HG03442 (cell line): ENCODE results near the gene GH2.

Experiments used
- ATAC-seq: cut with Tn5 transposase; IDR thresholded peaks from one replicate; pipeline ENCODE4 v1.9.1; 2021; ENCODE audit warnings: mild to moderate bottlenecking, moderate library complexity; ENCODE audit not compliant: unreplicated experiment

GH2 gene

DNA sequence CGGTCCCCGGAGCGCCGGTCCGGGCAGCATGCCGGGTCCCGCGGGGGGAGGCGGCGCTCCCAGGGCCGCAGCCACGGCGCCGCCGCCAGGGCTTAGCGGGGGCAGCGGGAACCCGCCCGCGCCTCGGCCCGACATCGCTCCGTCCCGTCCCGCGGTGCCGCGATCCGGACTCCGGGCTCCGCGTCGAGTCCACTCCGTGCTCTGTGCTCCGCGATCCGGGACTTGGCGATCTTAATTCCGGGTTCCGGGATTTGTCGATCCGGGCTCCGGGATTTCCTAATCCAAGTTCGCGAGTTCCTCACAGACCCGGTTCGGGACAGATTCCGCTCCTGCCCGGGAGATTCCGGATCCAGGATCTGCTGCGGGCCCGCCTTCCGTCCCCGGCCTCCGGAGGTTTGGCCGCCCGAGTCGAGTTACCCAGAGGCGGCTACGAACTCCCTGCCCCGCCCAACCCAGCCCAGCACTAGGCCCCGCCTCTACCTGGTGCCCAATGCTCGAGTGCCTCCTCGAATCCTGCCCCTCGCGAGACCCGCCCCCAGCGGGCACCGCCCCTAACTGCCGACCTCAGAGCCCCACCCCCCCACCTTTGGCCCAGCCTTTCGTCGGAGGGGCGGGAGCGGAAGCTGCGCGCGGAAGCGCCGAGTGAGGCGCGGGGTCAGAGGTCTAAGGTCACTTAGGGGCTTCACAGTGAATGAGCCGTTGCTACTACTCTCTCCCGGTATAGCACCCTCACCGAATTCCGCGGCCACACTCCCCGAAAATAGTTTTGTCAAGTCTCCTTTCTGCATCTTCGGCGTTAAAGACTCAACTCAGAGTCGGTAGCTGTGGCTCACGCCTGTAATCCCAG lies 39.0 kb downstream of the GH2 start, which contains the start of gene SMARCD2:
TSS of gene SMARCD2 (minus strand) at position 146 of the 847 bp plus-strand sequence. CDS start at position 135, 11 bp downstream.
- ATAC-seq = peak; percentile 71

DNA sequence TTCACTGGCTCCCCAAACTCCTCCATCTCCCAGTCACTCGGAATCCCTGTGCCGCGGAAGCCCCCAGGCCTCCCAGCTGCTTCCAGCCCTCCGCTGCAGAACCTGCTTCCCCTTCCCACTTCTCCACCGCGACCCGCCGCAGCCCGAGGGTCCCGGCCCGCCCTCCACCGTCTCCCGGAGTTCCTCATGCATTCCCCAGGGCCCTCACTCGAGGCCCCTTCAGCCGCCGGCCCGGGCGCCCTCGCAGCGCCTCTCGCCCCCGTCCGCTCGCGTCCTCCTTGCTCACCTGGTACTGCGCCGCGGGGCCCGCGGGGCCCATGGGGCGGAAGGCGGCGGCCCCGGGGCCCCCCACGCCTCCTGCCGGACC lies 39.6 kb downstream of the GH2 start:
- peak; percentile 19 for ATAC-seq

DNA sequence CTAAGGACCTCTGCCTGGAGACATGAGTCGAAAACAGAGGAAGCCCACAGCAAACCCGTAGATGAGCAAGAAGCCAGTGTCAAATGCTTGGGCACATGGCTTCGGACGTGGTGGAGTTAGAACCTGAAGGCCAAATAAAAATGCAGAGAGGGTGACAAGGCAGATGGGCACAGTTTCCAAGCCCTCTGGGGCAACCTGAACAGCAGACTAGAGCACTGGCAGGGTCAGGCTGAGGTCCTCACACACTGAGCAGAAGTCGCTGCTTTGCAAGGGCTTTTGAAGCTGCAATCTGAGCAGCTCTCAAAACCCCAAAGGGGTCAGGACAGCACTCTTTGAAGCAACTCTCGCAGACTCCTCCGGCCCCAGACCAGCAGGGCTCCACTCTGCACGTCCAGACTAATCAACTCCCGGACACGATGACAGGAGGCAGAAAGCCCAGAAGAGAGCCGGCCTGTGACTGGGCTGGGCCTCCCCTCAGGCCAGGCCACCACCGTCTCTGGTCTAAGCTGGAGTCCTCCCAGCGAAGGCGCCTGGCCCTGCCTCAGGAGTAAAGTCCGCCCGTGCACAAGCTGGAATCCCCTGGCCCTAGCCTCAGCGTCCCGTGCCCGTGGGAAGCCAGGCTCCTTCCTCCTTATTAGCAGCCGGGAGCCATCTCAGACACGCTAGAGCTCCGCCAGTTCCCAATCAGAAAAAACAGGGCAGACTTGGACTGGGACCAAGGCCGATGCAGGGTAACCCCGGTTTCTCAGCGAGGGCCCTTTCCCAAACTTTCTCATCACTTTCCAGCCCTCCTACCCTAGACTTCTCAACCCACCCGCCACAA lies 40.2 kb downstream of the GH2 start:
- ATAC-seq = no peak

DNA sequence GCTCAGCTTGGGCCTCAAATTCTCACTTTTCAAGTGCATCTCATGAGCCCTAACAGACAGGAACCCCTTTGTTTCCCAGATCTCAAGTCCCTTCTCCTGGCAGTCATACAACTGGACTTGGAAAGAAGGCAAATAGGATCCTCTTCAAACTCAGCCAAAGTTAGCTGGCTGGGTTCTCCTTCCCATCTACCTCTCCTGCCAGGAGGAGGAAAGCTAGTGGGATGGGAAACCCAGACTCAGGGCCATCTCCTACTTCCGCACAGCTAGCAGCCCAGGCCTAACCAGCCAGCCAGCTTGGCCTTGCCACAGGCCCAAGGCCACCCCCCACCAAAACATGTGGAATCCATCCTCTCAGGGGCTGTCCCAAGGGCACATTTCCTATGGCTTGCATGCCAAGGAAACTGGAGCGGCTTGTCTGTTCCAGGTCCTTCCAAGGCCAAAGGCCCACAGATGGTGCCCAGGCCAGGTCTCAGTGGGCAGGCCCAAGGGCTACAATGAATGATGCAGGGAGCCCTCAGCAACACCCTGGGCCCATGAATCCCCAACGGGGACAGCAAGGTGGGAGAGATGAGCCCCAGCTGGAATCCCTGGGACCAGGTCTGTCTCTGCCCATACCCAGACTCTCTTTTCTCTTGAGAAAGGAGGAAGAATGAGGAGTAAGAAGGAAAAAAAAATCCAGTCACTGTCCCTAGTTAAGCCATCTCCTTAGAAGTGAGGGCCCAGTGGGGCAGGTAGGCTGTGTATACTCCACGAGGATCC lies 41.0 kb downstream of the GH2 start:
- no peak for ATAC-seq

DNA sequence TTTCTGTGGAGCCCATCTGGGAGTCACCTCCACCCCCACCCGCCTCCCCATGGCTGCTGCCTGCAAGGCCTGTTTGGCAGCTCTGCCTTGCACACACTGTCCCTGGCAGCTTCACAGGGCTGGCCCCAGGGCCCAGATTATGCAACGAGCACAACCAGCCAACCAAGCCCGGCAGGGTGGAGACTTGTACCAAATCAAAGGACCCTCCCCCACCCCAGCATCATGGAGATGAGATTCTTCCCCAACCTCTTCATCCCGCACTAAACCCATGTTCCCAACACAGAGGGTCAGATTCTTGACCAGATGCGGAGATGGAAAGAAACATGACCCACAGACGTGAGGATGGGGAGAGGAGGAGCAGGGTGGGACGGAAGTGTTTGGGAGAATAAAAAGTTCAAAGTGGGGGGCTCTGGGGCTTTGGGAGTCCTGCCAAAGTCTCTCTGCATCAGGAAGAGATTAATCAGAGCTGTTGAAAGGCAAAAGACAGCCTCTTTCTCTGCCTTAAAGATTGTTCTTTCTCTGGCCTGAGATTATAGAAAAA lies 43.0 kb downstream of the GH2 start:
- no peak for ATAC-seq

DNA sequence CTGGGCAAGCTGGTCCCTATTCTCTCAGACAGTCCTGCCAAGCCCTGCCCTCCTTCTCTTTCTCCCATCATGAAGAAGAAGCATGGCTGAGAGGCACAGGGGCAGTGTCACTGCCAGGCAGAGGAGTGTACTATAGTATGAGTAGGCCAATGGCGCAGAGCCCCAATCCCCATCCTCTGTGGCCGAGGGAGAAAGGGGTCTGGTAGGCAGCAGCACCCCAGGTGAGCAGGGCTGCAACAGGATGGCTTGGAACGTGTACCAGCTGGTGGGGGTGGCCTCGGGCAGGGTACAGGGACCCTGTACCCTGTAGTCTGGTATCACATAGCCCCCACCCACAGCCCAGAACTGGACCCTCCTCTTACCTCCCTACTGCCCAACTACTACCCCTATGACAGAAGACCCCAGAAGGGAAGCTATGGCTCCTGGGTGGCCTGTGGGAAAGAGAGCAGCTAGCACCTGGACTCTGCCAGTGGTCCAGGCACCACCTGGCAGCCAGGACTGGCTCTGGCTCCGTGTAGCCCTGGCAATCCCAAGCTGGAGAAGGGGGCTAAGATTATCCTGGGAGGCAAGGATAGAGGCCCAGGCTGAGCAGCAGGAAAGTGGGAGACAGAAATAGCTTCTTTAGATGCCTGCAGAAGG lies 43.7 kb downstream of the GH2 start:
- no peak for ATAC-seq

DNA sequence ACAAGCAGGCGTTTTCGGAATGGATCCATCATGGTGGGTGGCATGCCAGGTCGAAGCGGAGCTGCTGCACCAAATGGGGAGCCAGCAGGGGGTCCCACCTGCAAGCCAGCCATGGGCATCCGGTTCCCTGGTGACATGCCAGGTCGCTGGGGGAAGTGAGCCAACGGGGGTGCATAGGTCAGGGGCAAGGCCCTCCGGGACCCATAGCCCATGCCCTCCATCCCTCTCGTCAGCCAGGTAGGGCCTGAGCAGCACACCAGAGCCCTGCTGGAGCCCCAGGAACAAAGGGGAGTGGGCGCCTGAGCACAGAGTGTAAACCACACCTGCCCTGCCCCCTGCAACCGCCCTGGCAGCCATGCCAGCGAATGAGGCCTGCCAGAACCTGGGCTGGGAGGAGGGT lies 44.3 kb downstream of the GH2 start:
- ATAC-seq = no peak

DNA sequence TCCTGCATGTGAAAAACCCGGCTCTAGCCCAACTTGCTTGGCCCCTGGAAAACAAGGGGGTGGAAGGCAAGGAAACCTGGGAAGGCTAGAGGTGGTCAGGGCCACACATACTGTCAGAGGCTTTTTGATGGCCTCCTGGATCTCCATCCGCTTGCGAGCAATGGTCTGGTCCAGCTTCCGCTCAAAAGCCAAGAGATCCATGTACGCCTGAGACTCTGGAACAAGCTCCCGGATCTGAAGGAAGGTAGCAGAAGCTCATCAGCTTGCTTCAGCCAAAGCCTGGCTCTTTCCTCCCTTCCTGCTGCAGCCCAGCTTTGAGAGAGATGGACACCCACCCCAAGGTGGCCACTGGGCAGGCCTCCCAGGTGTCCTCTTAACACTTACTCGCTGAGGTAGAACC lies 44.9 kb downstream of the GH2 start:
- no peak for ATAC-seq

DNA sequence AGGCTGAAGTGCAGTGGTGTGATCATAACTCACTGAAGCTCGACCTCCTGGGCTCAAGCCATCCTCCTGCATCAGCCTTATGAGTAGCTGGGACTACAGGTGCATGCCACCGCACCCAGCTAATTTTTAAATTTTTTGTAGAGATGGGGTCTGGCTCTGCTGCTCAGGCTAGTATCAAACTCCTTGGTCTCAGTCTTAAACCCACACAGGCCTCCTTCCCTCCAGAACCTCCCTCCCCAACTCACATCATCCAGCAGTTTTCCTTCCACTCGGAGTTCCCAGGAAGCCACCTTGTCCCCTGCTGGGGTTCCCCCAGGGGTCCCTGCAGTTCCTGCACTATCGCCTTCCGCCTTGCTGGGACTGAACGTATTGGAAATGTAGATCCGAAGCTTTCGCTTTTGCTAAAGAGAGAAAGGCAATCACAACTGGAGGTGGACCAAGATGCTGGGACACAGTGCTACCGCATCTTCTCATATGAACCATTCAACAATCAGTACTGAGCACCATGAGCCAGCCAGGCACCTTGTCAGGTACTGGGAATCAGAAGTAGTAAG lies 46.5 kb downstream of the GH2 start:
- no peak for ATAC-seq

DNA sequence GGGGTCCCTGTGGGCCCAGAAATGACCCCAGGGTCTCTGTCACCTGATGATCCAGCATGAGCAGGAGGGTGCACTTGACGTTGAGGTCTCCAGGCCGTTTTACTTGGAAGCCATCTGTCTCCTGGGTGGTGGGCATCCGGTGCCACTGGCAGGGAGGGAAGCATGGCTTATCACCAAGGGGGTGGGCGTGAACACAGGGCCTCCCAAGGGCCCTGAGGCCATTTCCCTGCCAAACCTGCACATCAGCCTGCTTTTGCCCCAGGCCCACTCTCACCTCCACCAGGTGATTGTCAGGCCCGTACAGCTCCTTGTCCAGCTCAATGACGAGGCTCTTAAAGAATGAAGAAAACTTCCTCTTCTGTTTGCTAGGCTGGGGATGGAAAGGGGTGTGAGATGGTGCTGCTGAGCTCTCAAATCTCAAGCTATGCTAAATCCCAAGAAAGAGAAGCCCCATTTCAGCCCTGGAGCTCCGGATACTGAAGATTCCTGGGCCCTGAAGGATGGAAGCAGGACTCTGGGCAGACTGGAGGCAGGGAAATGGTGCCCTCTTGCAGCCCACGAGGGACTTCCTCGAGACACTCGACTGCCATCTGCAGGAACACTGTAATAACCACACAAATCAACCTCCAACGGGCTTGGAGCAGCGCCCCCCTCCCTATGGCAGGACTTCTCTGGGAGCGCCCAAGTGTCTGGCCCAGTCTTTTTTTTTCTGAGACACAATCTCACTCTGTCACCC lies 47.1 kb downstream of the GH2 start:
- ATAC-seq = peak; percentile 65

DNA sequence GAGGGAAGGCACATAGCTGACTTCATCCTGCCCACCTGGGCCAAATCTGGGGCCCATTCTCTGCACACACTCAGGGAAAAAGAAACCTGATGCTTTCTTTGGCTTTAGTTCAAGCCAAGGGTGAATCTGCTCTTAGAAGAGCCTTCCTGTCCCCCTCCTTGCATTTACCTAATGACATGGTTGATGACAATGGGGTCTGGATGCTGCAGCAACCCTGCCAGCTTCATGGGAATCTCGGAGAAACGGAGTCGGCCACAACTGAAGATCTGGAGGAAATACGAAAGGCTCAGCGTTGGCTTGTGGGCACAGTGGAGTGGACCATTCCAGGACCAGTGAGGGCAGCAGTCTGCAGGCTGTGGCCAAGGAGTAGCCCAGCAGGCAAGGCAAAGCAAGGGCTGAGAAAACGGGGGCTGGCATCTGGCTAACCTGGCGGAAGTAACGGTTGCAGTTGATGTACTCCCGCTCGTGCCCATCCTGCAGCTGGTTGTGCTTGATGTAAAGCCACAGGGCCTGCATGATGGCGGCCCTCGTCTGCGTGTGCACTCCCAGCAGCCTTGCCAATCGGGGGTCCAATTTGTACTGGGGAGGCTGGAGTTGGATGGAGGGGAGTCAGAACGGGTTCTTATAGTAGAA lies 47.9 kb downstream of the GH2 start:
- no peak for ATAC-seq

DNA sequence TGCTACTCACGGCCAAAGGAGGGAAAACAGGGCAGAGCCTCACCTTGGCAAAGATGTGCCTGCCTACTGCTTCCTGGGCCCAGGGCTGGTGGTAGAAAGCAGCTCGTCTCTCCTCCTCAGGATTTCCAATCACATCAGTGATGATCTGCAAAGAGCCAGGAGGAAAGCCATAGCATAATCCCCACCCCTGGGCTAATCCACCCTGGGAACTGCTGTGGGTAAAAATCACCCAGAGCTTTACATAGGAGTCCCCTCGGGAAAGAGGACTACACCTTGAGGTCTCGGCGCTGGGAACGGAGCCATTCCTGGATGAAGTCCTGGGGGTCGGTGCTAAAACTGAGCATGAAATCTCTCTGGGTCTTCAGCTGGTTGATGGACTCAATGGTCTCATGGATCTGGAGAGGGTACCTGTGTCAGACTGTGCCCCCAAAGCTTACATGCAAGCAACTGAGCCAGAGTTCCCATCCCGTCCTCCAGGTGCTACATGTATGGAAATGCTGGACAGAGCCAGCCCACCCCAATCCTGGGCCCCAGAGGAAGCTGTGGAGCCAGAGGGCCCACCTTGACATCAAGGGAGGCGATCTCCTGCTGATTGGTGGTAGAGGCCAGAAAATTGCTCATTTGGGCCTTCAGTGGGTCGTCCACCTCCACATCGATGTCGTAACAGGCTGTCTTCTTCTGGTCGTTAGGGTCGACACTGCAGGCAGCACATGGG lies 48.6 kb downstream of the GH2 start:
- no peak for ATAC-seq

DNA sequence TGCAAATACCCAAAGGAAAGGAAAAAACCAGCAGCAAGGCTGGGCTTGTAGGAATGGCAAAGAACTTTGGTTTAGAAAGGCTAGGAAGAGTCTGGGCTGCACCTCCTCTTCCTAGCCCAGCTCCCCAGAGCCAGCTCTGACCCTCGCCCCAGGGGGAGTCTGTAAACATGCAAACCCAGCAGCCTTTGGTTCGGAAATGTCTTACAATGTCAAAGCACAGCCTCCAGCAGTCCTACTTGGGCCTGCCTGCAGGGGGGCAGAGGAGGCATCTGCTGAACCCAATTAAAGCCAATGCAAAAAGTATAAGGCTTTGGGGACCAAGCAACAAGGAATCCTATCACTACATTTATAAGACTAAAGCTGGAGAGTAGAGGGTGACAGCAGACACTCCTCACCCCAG lies 49.3 kb downstream of the GH2 start:
- ATAC-seq = no peak

DNA sequence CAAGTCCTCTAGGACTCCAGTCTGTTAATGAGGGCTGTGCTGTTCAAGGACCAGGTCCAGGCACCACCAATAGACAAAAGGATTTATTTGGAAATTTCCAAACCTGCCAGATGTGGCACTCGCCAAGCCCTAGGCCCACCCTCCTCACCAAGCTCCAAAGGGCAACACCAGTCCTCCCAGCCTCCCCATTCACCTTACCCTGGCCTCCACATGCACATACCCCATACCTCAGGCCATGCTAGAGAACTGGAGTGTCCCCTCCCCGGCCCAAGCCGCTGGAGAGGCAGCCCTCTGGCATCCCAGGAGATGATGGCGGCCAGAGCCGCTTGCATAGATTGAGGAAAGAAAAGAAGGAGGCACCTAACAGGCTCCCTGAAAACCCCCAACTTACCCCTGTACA lies 49.7 kb downstream of the GH2 start:
- ATAC-seq = no peak

DNA sequence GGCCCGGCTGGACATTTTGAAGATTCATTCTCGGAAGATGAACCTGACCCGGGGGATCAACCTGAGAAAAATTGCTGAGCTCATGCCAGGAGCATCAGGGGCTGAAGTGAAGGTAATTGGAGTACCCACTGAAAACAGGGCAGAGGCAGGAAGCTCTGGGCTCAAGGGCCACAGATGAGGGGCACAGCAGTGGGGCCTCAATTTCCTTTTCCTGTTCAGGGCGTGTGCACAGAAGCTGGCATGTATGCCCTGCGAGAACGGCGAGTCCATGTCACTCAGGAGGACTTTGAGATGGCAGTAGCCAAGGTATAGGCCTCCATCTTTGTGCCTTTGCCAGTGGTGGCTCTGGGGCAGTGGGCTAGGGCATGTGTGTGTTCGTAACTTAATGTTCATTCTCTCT lies 50.2 kb downstream of the GH2 start:
- ATAC-seq = no peak

DNA sequence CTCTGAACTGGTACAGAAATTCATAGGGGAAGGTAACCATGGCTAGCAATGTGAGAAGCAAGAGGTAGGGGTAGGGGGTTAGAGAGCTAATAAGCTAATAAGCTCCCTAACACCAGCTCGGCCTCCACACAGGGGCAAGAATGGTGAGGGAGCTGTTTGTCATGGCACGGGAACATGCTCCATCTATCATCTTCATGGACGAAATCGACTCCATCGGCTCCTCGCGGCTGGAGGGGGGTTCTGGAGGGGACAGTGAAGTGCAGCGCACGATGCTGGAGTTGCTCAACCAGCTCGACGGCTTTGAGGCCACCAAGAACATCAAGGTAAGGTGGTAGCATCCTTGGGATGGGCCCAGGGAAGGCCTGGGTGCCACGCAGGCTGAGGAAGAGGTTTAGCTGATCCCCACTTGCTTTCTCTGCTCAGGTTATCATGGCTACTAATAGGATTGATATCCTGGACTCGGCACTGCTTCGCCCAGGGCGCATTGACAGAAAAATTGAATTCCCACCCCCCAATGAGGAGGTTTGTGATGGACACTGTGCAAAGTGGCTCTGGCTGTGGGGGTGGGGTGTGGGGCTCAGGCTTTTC lies 50.7 kb downstream of the GH2 start:
- no peak for ATAC-seq

DNA sequence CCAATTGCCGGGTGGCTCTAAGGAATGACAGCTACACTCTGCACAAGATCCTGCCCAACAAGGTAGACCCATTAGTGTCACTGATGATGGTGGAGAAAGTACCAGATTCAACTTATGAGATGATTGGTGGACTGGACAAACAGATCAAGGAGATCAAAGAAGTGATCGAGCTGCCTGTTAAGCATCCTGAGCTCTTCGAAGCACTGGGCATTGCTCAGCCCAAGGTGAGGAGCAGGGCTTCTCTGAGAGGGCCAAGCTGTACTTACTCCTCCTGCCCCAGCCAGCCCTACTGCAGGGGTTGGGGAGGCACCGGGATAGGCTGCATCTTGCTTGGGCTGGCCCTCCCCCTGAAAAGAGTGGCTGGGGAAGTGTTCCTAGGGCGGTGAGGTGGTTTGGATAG lies 51.5 kb downstream of the GH2 start:
- no peak for ATAC-seq
